ENCODE data around the gene UCP1. TPM values are rescaled to one million over a fixed set of nuclear protein-coding genes. Genes with fewer than 3 reads are reported as not detected.
A peak's percentile ranks its signal among the peaks of the same experiment; 100 is the strongest.

The UCP1 gene
- total and polyA plus RNA-seq, 2 experiments from 2014 or later = 0.12 TPM; not detected in 1

- Histone ChIP-seq H3K4me3 (no peak overlapping the region), H3K36me3 (no peaks in the 10 kb centered on the region), H3K27me3 (no peaks in the 10 kb centered on the region), H3K27ac (no peak overlapping the region), H3K4me1 (ENCODE audit: low read depth) (peaks cover 3% of the 10 kb centered on the region), H3K9me3 (ENCODE audit: low read depth) (no peaks in the 10 kb centered on the region)
- peak; percentile 54 for TF ChIP-seq CTCF (IDR thresholded peaks at IDR 0.05; ENCODE audit: low read depth, low read length)
- peak; percentile 64 to 82 for DNase-seq (ENCODE audit: low read depth in 1 of 2, low spot score in 1 of 2)
Measured at GRCh38 chr4:140609548-140610425, 41.0 kb upstream of the UCP1 start.

- Histone ChIP-seq H3K9me3 (ENCODE audit: low read depth) (no peaks in the 10 kb centered on the region), H3K27ac (no peak overlapping the region), H3K4me1 (ENCODE audit: low read depth) (peaks cover 3% of the 10 kb centered on the region), H3K4me3 (no peak overlapping the region), H3K36me3 (no peaks in the 10 kb centered on the region), H3K27me3 (no peaks in the 10 kb centered on the region)
- no peak for DNase-seq (ENCODE audit: low read depth in 1 of 2, low spot score in 1 of 2)
- no peak for TF ChIP-seq CTCF (IDR thresholded peaks at IDR 0.05; ENCODE audit: low read depth, low read length)
Measured at GRCh38 chr4:140607852-140608251, 39.1 kb upstream of the UCP1 start.

GRCh38 chr4:140604544-140604943 is 35.8 kb upstream of the UCP1 start:
- no peaks in the 10 kb centered on the region for H3K36me3 ChIP-seq
- no peak for TF ChIP-seq CTCF (IDR thresholded peaks at IDR 0.05; ENCODE audit: low read depth, low read length)
- H3K9me3 ChIP-seq (ENCODE audit: low read depth) = no peaks in the 10 kb centered on the region
- no peaks in the 10 kb centered on the region for H3K27me3 ChIP-seq
- no peaks in the 10 kb centered on the region for H3K4me1 ChIP-seq (ENCODE audit: low read depth)
- no peak overlapping the region for H3K27ac ChIP-seq
- no peak for DNase-seq (ENCODE audit: low read depth in 1 of 2, low spot score in 1 of 2)
- H3K4me3 ChIP-seq = no peak overlapping the region

GRCh38 chr4:140603286-140603685 is 34.5 kb upstream of the UCP1 start:
- Histone ChIP-seq H3K27ac (no peak overlapping the region), H3K9me3 (ENCODE audit: low read depth) (no peaks in the 10 kb centered on the region), H3K36me3 (no peaks in the 10 kb centered on the region), H3K4me1 (ENCODE audit: low read depth) (no peaks in the 10 kb centered on the region), H3K4me3 (no peak overlapping the region), H3K27me3 (no peaks in the 10 kb centered on the region)
- no peak for DNase-seq (ENCODE audit: low read depth in 1 of 2, low spot score in 1 of 2)
- TF ChIP-seq CTCF (IDR thresholded peaks at IDR 0.05; ENCODE audit: low read depth, low read length) = no peak

- Histone ChIP-seq H3K4me3 (no peak overlapping the region), H3K9me3 (ENCODE audit: low read depth) (no peaks in the 10 kb centered on the region), H3K36me3 (no peaks in the 10 kb centered on the region), H3K4me1 (ENCODE audit: low read depth) (no peaks in the 10 kb centered on the region), H3K27me3 (no peaks in the 10 kb centered on the region), H3K27ac (no peak overlapping the region)
- DNase-seq (ENCODE audit: low read depth in 1 of 2, low spot score in 1 of 2) = no peak
- TF ChIP-seq CTCF (IDR thresholded peaks at IDR 0.05; ENCODE audit: low read depth, low read length) = no peak
Measured at GRCh38 chr4:140602714-140603113, 34.0 kb upstream of the UCP1 start.
